SK-N-MC (cell line): ENCODE measurements around the gene PLAGL2.

Source experiments
- DNase-seq: peaks from one replicate; pipeline ENCODE4 v3.0.0-alpha.2; 2011; ENCODE audit warnings: low read depth, low spot score
- H3K27ac ChIP-seq: fragments of 200-600 bp; sonication (generic); 2 replicates; pipeline ENCODE4 v1.5.1; 2016; ENCODE audit warnings: mixed run types
- H3K36me3 ChIP-seq: fragments of 200-600 bp; sonication (generic); 2 replicates; pipeline ENCODE4 v1.6.1; 2017; ENCODE audit warnings: antibody characterized with exemption, low read length, mixed read lengths; ENCODE audit not compliant: insufficient read depth
- H3K4me3 ChIP-seq: fragments of 200-600 bp; sonication (generic); 2 replicates; pipeline ENCODE4 v1.5.1; 2016
- H3K9ac ChIP-seq: fragments of 200-600 bp; sonication (generic); 2 replicates; pipeline ENCODE4 v1.8.0; 2017; ENCODE audit warnings: mixed run types, mixed read lengths; ENCODE audit not compliant: insufficient read length
- H3K9me3 ChIP-seq: fragments of 200-600 bp; sonication (generic); 2 replicates; pipeline ENCODE4 v1.6.1; 2017; ENCODE audit warnings: low read depth, mild to moderate bottlenecking, antibody characterized with exemption, low read length, moderate library complexity, mixed read lengths
- EZH2 ChIP-seq: fragments of 200-600 bp; sonication (generic); IDR thresholded peaks from one replicate; pipeline ENCODE4 v1.6.1; 2017; ENCODE audit warnings: antibody characterized with exemption
- FOXP2 ChIP-seq: optimal IDR thresholded peaks from 2 replicates; pipeline ENCODE3; 2011; ENCODE audit warnings: mild to moderate bottlenecking, moderate library complexity; ENCODE audit not compliant: insufficient read depth; ENCODE audit errors: extremely low read length, control extremely low read depth
- POLR2AphosphoS5 ChIP-seq: IDR thresholded peaks from 2 replicates; pipeline ENCODE4 v1.6.1; 2012; ENCODE audit warnings: mild to moderate bottlenecking, low read depth, low read length, borderline replicate concordance

Gene PLAGL2

GRCh38 chr20:32208499-32209154 is 1.1 kb upstream of the PLAGL2 start:
- Histone ChIP-seq H3K36me3 (peaks cover 47% of the 10 kb centered on the region), H3K9me3 (no peaks in the 10 kb centered on the region), H3K27ac (peak overlapping the region; percentile 2; the same call in 1 of the 2 replicates), H3K4me3 (peak overlapping the region; percentile 99), H3K9ac (peak overlapping the region; percentile 100)
- no peak for DNase-seq
- TF ChIP-seq FOXP2: no peak
- no peak for TF ChIP-seq EZH2
- TF ChIP-seq POLR2AphosphoS5: no peak

- Histone ChIP-seq H3K9ac (peak overlapping the region; percentile 100), H3K9me3 (no peaks in the 10 kb centered on the region), H3K4me3 (peak overlapping the region; percentile 99), H3K36me3 (peaks cover 58% of the 10 kb centered on the region), H3K27ac (peak overlapping the region; percentile 74)
- DNase-seq: no peak
- TF ChIP-seq FOXP2: no peak
- TF ChIP-seq POLR2AphosphoS5: no peak
- TF ChIP-seq EZH2: no peak
These were observed 550 bp downstream of the PLAGL2 start for GRCh38 chr20:32206760-32207625.

- TF ChIP-seq POLR2AphosphoS5: no peak
- TF ChIP-seq EZH2: no peak
- no peak for TF ChIP-seq FOXP2
- no peak for DNase-seq
- peak overlapping the region; percentile 100 for H3K9ac ChIP-seq
- H3K27ac ChIP-seq: peak overlapping the region; percentile 29; the same call in 1 of the 2 replicates
- H3K9me3 ChIP-seq: no peaks in the 10 kb centered on the region
- H3K4me3 ChIP-seq: peak overlapping the region; percentile 99
- peaks cover 59% of the 10 kb centered on the region for H3K36me3 ChIP-seq
These were observed 1.4 kb downstream of the PLAGL2 start for GRCh38 chr20:32205843-32206759.

- peaks cover 58% of the 10 kb centered on the region for H3K36me3 ChIP-seq
- peak overlapping the region; percentile 29; the same call in 1 of the 2 replicates for H3K27ac ChIP-seq
- peak overlapping the region; percentile 99 for H3K4me3 ChIP-seq
- TF ChIP-seq POLR2AphosphoS5 (no peak), FOXP2 (no peak), EZH2 (no peak)
- peak overlapping the region; percentile 100 for H3K9ac ChIP-seq
- DNase-seq: no peak
- no peaks in the 10 kb centered on the region for H3K9me3 ChIP-seq
These were observed 2.3 kb downstream of the PLAGL2 start for GRCh38 chr20:32205110-32205842.

- Histone ChIP-seq H3K9me3 (no peaks in the 10 kb centered on the region), H3K27ac (peak overlapping the region; percentile 29; the same call in 1 of the 2 replicates), H3K36me3 (peaks cover 56% of the 10 kb centered on the region), H3K4me3 (peak overlapping the region; percentile 99; the same call in 1 of the 2 replicates), H3K9ac (peak overlapping the region; percentile 100)
- TF ChIP-seq FOXP2 (no peak), EZH2 (no peak), POLR2AphosphoS5 (no peak)
- DNase-seq: no peak
These were observed 3.1 kb downstream of the PLAGL2 start for GRCh38 chr20:32204205-32205109.

- no peak for DNase-seq
- Histone ChIP-seq H3K27ac (peak overlapping the region; percentile 6; the same call in 1 of the 2 replicates), H3K9me3 (no peaks in the 10 kb centered on the region), H3K36me3 (peaks cover 62% of the 10 kb centered on the region), H3K9ac (peak overlapping the region; percentile 100), H3K4me3 (no peak overlapping the region)
- TF ChIP-seq POLR2AphosphoS5 (no peak), FOXP2 (no peak)
These were observed 4.0 kb downstream of the PLAGL2 start for GRCh38 chr20:32203356-32204204.
